Stimulated activated CD4-positive, alpha-beta T cell treated with anti-CD3 and anti-CD28 coated beads, TNF-alpha, amount 100 ng/mL, for 48 hours (primary cell): ENCODE data around the gene PPP1R27.

Experiments
- DNase-seq, 3 donors: peaks; one replicate each; pipeline ENCODE4 v3.0.0-alpha.2; 2020; ENCODE audit warnings: low read depth in 3 of 3

PPP1R27 gene

GRCh38 chr17:81834831-81835267 lies at the start of gene PPP1R27:
Gene PPP1R27 (minus strand): TSS chr17:81835050. CDS start chr17:81834953, 97 bp downstream.
- no peak for DNase-seq

- DNase-seq: no peak
Measured at GRCh38 chr17:81884520-81884919, 49.7 kb upstream of the PPP1R27 start.

- no peak for DNase-seq
Measured at GRCh38 chr17:81879121-81879520, 44.3 kb upstream of the PPP1R27 start.

GRCh38 chr17:81878294-81878693 lies 43.4 kb upstream of the PPP1R27 start:
- DNase-seq: no peak

GRCh38 chr17:81877569-81877968 lies 42.7 kb upstream of the PPP1R27 start:
- no peak for DNase-seq

- DNase-seq: peak; percentile 92 to 95 (median 92)
Measured at GRCh38 chr17:81871387-81872230, 36.8 kb upstream of the PPP1R27 start.

DNA sequence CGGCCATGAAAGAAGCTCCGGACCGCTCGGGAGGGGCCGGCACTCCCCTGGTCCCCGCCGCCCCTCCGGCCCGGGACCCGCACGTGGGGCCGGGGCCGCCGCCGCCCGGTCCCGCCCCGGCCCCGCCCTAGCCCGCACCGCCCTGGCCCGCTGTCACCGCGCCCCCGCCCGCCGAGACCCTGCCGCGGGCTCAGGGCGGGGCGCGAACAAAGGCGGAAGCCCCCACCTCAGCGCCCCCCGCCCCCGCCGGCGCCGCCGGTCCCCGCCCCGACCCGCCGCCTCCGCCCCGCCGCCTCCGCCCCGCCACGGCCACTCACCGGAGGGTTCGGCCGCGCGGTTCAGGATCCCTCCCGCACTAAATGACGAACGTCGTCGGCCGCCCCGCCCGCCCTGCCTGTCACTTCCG lies 36.1 kb upstream of the PPP1R27 start, which contains the start of gene ARHGDIA:
Gene ARHGDIA, minus strand, starts transcription at position 357 of the 406 bp plus-strand sequence. CDS start 1,407 bp downstream, outside the sequence.
- no peak for DNase-seq

DNA sequence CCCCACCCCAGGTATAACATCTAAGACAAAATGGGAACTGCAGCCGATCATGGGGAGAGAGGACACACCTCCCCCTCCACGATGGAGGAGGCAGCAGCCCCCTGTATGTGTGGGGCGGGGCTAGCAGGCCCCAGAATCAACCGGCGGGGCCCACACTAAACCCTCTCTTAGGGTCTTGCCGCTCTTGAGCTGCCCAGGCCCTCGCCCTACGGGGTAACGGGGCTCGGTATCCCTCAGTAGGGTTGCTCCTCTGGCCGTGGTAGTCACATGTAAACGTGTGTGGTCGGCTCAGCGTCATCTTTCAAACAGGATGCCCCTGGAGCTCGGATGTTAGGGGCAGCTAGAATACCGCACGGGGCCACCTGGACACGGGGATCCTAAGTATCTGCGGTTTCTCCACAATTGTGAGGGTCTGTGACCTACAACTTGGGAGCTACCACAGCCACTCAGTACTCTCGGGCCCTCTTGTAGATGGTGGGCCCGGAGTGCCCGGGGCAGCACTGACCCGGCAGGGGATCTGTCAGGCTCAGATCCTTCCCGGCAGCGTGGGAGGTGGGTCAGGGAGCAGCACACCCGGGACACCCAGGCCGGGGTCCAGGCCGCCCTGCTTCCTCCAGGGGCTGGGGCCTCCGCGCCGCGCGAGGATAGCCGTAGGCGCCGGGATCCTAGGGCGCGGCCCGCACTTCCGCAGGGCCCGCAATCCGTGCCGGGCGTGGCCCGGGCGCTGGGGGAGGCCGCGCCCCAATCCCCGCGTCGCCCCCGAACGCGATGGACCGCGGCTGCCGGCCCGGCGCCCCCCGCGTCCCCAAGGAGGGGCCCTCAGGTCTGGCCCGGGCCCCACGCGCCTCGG lies 35.5 kb upstream of the PPP1R27 start:
- no peak for DNase-seq

DNA sequence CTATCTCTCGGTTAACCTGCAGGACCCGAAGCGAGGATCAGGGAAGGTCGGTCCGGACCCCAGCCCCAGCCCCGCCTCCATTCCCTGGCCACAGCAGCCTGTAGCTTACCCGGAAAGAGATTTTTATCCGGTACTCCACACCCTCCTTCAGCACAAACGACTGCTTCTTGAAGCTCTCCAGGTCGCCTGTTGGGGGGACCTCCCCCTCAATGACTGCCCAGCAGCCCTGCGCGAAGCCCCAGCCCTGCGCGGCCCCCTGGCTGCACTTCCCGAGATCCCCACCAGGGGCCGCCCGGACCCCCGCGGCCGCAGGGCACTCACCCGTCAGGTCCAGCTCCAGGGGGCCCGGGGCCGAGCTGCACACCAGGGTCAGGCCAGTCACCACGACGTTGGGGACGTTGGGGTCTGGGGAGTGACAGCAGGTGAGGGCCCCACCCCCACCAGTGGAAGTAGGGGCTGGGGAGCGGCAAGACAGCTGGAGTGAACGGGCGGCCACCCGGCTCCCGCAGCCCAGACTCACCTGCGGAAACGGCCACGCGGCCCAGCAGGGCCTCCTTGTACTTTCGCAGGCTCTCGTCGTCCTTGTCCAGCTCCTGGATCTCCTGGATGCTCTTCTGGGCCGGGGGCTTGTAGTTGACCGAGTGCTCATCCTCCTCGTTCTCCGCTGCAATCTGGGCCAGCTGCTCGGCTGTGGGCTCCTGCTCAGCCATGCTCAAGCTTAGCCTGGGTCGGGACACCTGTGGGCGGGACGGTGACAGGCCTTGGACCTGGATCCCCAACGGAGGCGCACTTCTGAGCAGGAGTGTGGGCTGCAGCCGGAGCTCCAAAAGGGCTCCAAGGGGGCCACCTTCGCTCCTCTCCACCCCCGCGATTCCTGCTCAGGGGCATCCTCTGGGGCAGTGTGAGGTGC lies 34.6 kb upstream of the PPP1R27 start:
- DNase-seq: no peak

DNA sequence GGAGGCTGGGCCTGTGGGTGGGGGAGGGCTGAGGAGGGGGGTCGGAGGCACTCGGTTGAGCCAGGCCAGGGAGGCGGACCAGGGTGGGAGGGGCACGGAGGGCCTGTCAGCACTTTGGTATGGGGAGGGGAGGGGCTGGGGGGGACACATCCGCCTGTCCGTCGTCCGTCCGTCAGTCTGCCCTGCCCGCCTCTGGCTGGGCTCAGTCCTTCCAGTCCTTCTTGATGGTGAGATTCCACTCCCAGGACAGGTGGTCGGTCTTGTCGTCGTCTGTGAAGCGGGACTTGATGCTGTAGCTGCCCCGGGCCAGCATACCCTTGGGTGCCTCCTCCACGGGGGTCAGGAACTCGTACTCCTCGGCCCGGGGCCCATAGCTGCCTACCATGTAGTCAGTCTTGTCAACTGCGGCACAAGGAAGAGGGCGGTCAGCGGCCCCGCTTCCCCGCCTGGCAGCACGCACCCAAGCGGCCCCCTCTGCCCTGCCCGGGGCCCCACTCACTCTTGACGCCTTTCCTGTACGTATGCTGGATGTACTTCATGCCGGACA lies 33.9 kb upstream of the PPP1R27 start:
- no peak for DNase-seq

- no peak for DNase-seq
Measured at GRCh38 chr17:81867991-81868673, 33.3 kb upstream of the PPP1R27 start.

GRCh38 chr17:81867170-81867990 lies 32.5 kb upstream of the PPP1R27 start:
- no peak for DNase-seq

- DNase-seq: no peak
Measured at GRCh38 chr17:81866440-81867169, 31.8 kb upstream of the PPP1R27 start.

GRCh38 chr17:81865733-81866439 lies 31.0 kb upstream of the PPP1R27 start:
- DNase-seq: no peak

DNA sequence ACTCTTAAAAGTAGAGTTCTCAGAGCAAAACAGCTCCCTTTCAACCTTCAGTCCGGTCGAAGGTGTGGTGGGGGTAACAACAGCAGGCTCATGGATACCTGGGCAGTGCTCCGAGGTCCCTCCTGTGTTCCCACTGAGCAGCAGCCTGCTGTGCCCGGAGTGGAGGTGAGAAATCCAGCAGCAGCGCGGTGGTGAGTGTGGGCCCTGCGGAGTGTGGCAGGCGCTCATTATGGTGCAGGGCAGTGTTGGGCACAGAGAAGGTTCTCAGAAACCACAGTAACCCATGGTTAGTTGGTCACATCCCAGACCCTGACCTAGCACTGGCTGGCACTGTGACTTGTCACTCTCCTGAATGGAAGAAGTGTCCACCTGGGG lies 30.5 kb upstream of the PPP1R27 start:
- DNase-seq: no peak

DNA sequence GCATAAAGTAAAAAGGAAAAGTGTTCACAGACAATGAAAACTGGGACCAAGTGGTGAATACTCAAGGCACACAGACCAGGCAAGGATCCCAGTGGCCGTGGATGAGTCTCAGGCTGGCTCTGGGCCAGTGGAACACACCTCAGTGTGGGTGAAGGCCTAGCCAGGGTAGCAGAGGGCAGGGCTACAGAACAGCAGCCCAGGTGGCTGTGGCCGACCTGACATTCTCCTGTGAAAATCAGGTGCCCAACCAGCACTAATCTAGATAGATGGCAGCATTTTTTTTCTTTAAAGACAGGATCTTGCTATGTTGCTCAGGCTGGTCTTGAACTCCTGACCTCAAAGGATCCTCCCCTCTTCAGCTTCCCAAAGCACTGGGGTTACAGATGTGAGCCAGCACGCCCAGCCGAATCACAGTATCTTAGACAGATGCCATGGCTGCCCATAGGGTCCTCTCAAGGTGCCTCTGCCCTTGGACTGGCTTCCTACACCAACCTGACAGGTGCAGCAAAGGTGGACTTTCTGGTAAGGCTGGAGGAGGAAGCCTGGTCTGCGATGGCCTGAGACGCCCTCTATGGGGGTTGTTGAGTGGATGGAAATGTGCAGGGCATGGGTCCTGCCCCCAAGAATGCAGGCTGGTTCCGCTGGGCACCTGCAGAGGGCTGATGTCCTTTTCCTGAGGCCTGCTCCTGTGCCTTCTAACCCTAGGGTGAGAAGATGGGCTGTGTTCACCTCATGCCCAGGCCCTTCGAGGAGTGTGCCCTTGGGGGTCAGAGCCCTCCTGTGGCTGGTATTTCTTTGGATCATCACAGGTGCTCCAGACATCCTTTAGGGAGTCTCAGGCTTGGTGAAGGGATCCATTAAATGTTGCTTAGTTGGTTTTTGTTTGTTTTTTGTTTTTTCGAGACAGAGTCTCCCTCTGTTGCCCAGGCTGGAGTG lies 29.3 kb upstream of the PPP1R27 start:
- DNase-seq: no peak

- no peak for DNase-seq
Measured at GRCh38 chr17:81863123-81863675, 28.3 kb upstream of the PPP1R27 start.
